Renal pelvis (tissue), 12 donors: ENCODE results near the gene CR1L. TPM values are rescaled to one million over a fixed set of nuclear protein-coding genes. Genes with fewer than 3 reads are reported as not detected.
"Not testable (repeated sequence)": the region's sequence is repeated elsewhere in the genome, so short reads cannot be mapped to it uniquely, and the experiment has no call there.

Experiments used
- DNase-seq: peaks from one replicate; pipeline ENCODE4 v3.0.0-alpha.2; 2013
- long read RNA-seq, 16 experiments: transcript quantifications; one replicate each; lab custom pipeline, GENCODE V29; 2026
- polyA plus RNA-seq, 3 donors: library from polyadenylated mRNA; unstranded; fragments of 120-200 nt; gene quantifications; one replicate each; pipeline ENCODE4 v1.2.1, GENCODE V29; 2013; ENCODE audit not compliant: insufficient read length in 3 of 3

CR1L gene
- 1 to 10 TPM in 2 of 3 donors, under 1 TPM in 1; 0.78 to 2.2 (median 2.0) TPM for polyA plus RNA-seq
- long read RNA-seq, donor 1: 0 reads
- long read RNA-seq, donor 2: 0 reads
- long read RNA-seq, donor 3: 0 reads
- long read RNA-seq, donor 4: 0 reads
- long read RNA-seq, donor 5: 0 reads
- long read RNA-seq, donor 6: 0 reads
- long read RNA-seq, donor 7, partial matches to known transcripts: 0 of 2 reads
- long read RNA-seq, donor 7, other reads (novel, unspliced or antisense): 0 of 2 reads
- long read RNA-seq, donor 8: 0 reads
- long read RNA-seq, donor 9: 0 reads
- long read RNA-seq, donor 10: 0 reads
- long read RNA-seq, donor 11: 0 reads
- long read RNA-seq, donor 12: 0 reads
- long read RNA-seq, donor 13: 0 reads
- long read RNA-seq, donor 14: 0 reads
- long read RNA-seq, donor 15: 0 reads
- long read RNA-seq, donor 16: 0 reads

- peak; percentile 84 for DNase-seq
Measured at GRCh38 chr1:207644852-207645634, at the start of gene CR1L. CR1L (plus strand) TSS chr1:207645133; CDS start chr1:207645234, 101 bp downstream.

- no peak for DNase-seq
Measured at GRCh38 chr1:207603777-207604176, 41.2 kb upstream of the CR1L start.

- no peak for DNase-seq
Measured at GRCh38 chr1:207605444-207606361, 39.2 kb upstream of the CR1L start.

GRCh38 chr1:207606362-207606755, 38.6 kb upstream of the CR1L start:
- DNase-seq: no peak

- DNase-seq: no peak
Measured at GRCh38 chr1:207612762-207613161, 32.2 kb upstream of the CR1L start.

GRCh38 chr1:207619871-207620542, 24.9 kb upstream of the CR1L start:
- DNase-seq: peak; percentile 61

- DNase-seq: no peak
Measured at GRCh38 chr1:207620543-207620893, 24.4 kb upstream of the CR1L start.

GRCh38 chr1:207625504-207626071, 19.3 kb upstream of the CR1L start:
- not testable (repeated sequence) for DNase-seq

GRCh38 chr1:207626972-207627337, 18.0 kb upstream of the CR1L start:
- no peak for DNase-seq

GRCh38 chr1:207627496-207627895, 17.4 kb upstream of the CR1L start:
- DNase-seq: no peak

- DNase-seq: no peak
Measured at GRCh38 chr1:207628776-207629175, 16.2 kb upstream of the CR1L start.

- no peak for DNase-seq
Measured at GRCh38 chr1:207631137-207631536, 13.8 kb upstream of the CR1L start.

GRCh38 chr1:207633226-207633625, 11.7 kb upstream of the CR1L start:
- DNase-seq: no peak

GRCh38 chr1:207633699-207634289, 11.1 kb upstream of the CR1L start:
- not testable (repeated sequence) for DNase-seq

GRCh38 chr1:207634293-207634692, 10.6 kb upstream of the CR1L start:
- DNase-seq: not testable (repeated sequence)

GRCh38 chr1:207635569-207636186, 9.3 kb upstream of the CR1L start:
- not testable (repeated sequence) for DNase-seq

- DNase-seq: not testable (repeated sequence)
Measured at GRCh38 chr1:207638487-207639145, 6.3 kb upstream of the CR1L start.

- DNase-seq: not testable (repeated sequence)
Measured at GRCh38 chr1:207639362-207639761, 5.6 kb upstream of the CR1L start.

GRCh38 chr1:207644166-207644851, 624 bp upstream of the CR1L start:
- no peak for DNase-seq
